GM10266 (cell line): ENCODE results near the gene ITGA1.
"Not testable (repeated sequence)": the region's sequence is repeated elsewhere in the genome, so short reads cannot be mapped to it uniquely, and the experiment has no call there.

Experiments used
- DNase-seq: peaks from one replicate; pipeline ENCODE4 v3.0.0; 2012; ENCODE audit errors: extremely low spot score
- CTCF ChIP-seq: IDR thresholded peaks from 2 replicates; pipeline ENCODE4 v1.5.1; 2012; ENCODE audit warnings: mild to moderate bottlenecking, low read depth; ENCODE audit not compliant: control insufficient read depth, insufficient read depth; ENCODE audit errors: missing control alignments

The ITGA1 gene

DNA sequence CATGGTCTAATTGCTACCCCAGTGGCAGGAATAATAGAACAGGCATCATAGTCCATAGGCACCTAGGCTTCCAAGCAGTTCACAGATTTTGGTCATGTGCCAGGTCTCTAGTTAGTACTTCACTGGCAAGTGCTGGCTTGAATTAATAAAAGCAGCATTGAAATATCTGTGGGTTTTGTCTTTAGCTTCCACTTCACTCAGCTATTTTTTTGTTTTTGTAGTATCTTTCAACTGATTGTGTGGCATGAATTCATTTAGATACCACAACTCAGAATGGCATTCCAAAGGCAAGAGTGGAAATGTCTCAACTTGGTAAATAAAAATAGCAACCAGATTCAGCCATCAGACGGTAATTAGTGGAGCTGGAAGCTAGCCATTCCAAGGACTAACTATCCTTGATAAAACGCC lies 173.6 kb downstream of the ITGA1 start:
- TF ChIP-seq CTCF: no peak
- DNase-seq: no peak

- TF ChIP-seq CTCF: no peak
- no peak for DNase-seq
Observed at GRCh38 chr5:52963636-52964035, 175.9 kb downstream of the ITGA1 start.

DNA sequence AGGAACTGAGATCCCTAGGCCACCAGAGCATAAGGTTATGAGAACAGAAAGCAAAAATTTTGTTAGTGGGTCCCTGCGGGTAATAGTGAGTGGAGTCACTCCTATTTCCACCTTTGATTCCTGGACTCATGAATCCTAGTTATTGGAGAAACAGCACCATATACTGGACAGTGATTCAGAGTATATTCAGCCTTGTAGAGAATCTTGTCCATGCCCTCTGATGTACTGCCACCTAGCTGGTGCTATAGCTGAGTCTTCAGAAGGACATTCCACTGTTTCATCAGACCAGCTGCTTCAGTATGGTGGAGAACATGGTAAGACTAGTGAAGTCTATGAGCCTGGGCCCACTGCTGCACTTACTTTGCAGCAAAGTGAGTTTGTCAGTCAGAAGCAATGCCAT lies 176.4 kb downstream of the ITGA1 start:
- no peak for DNase-seq

DNA sequence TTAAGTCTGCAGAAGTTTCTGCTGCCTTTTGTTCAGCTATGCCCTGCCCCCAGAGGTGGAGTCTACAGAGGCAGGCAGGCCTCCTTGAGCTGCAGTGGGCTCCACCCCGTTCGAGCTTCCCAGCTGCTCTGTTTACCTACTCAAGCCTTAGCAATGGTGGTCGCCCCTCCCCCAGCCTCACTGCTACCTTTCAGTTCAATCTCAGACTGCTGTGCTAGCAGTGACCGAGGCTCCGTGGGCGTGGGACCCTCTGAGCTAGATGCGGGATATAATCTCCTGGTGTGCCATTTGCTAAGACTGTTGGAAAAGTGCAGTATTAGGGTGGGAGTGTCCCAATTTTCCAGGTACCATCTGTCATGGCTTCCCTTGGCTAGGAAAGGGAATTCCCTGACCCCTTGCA lies 188.4 kb downstream of the ITGA1 start:
- DNase-seq: not testable (repeated sequence)

More for the DNA sequence above, 176.4 kb downstream of the ITGA1 start:
- no peak for TF ChIP-seq CTCF

- no peak for DNase-seq
- TF ChIP-seq CTCF: no peak
Observed at GRCh38 chr5:52977264-52977897, 189.7 kb downstream of the ITGA1 start.

GRCh38 chr5:52981507-52981906 lies 193.8 kb downstream of the ITGA1 start:
- TF ChIP-seq CTCF: no peak
- DNase-seq: no peak

DNA sequence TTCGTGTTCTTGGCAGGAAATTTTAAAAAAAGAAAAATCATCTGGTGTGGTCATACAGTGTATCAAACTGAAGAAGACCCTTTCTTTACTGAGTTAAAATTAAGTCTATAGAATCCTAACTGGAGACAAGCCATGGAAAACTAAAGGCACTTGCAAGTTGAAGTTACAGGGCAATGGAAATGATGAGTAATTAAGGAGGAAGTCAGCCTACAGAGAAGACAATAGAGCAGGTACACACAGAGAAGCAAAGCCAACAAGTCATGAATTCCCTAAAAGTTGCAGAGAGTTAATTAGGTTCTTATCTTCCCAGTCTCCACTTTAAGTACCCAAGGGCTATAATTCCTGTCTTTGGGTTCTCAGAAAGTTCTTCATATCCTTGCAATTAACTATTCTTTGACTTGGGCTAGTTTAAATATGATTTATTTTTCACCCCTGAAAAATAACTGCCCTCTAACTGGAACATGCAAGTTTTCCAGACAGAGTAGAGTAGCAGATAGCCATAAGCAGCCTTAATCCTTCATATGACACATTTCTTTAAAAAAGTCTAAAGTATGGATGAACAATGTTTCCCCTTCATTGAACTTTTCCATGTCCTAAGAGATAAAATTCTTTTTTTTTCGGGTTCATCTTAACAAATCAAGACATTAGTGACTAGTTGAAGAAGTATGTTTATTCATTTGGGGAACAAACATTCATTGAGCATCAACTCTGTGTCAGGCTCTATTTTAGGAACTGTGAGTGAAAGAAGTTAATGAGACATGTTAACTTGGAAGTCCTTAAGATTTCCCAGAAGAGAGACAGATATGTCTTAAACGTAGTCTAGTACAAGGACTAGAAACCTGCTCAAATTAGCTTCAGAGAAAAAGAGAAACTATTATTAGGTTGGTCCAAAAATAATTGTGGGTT lies 196.3 kb downstream of the ITGA1 start:
- DNase-seq: no peak
- no peak for TF ChIP-seq CTCF

GRCh38 chr5:52985306-52985705 lies 197.6 kb downstream of the ITGA1 start:
- no peak for TF ChIP-seq CTCF
- no peak for DNase-seq
